ENCODE data around the gene FABP7. TPM values are rescaled to one million over a fixed set of nuclear protein-coding genes. Genes with fewer than 3 reads are reported as not detected.

Gene FABP7
- total RNA-seq, 2 experiments from 2014 or later = not detected

DNA sequence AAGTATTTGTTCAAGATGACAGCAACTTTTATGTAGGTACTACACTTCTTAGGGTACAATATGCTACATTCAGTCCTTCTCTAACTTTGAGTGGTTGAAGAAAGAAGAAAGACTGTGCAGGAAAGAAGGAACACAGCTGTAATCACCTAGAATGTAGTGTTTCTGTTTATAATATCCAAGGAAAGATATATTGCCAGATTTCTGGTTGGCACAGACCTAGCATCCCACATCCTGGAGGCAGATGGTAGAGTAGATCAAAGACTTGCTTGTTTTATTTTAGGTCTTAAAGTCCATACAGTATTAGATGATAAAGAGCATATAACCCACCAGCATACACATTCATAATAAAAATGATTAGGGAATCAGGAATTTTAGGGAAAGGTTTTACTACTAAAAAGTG, 13.3 kb upstream of the FABP7 start:
- Mint-ChIP-seq H3K4me1 (ENCODE audit: low read depth) (no peaks in the 10 kb centered on the region), H3K27me3 (ENCODE audit: low read depth) (peaks cover 7% of the 10 kb centered on the region), H3K36me3 (ENCODE audit: low read depth) (no peaks in the 10 kb centered on the region), H3K4me3 (no peak overlapping the region), H3K27ac (no peak overlapping the region), H3K9me3 (no peaks in the 10 kb centered on the region)
- CTCF ChIA-PET = interaction anchor here (0.6 kb wide), 1 partner anchor 17 kb away, joined by 3 read pairs; no protein-coding TSS in a partner anchor
- DNase-seq = no peak
- intact Hi-C loops (cut with micrococcal nuclease) = no loop called here

DNA sequence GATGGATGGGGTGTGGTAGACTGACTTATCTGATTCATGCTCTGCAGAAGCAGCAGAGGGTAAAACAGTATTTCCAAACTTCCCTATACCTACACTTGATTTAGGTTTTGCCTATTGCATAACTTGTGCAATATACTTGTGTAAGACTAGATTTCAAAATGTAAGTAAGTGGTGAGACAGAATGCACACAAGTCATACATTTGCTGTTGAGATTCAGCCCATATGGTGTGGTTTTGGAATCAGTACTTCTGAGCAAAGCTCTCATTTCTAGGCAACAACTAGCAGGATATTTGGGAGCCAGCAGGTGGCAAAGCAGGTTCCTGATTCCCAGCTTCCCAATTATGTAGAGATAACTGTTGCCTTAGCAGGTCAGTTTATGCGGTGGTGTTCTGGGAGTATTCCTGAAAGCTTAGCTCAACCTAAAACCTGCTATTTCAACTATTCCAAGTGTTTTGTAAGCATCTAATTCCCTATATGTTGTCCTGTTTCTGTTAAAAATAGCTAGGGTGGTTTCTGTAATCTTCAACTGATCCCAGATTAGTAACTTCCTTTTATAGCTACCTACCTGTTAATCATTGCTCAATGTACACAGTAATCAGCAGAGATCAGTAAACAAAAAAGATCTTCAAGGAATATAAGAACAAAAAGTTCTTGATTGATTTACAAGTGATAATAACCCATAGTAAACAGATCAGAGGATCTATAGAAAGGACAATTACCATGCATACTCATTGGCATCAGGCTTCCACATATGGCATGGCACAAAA, 8.5 kb upstream of the FABP7 start:
- intact Hi-C loops (cut with micrococcal nuclease) = no loop called here
- no peaks in the 10 kb centered on the region for H3K9me3 Mint-ChIP-seq
- no peaks in the 10 kb centered on the region for H3K36me3 Mint-ChIP-seq (ENCODE audit: low read depth)
- no peak overlapping the region for H3K4me3 Mint-ChIP-seq
- H3K27ac Mint-ChIP-seq = no peak overlapping the region
- DNase-seq = no peak
- CTCF ChIA-PET = no interaction called here
- no peaks in the 10 kb centered on the region for H3K4me1 Mint-ChIP-seq (ENCODE audit: low read depth)
- H3K27me3 Mint-ChIP-seq (ENCODE audit: low read depth) = peaks cover 15% of the 10 kb centered on the region

DNA sequence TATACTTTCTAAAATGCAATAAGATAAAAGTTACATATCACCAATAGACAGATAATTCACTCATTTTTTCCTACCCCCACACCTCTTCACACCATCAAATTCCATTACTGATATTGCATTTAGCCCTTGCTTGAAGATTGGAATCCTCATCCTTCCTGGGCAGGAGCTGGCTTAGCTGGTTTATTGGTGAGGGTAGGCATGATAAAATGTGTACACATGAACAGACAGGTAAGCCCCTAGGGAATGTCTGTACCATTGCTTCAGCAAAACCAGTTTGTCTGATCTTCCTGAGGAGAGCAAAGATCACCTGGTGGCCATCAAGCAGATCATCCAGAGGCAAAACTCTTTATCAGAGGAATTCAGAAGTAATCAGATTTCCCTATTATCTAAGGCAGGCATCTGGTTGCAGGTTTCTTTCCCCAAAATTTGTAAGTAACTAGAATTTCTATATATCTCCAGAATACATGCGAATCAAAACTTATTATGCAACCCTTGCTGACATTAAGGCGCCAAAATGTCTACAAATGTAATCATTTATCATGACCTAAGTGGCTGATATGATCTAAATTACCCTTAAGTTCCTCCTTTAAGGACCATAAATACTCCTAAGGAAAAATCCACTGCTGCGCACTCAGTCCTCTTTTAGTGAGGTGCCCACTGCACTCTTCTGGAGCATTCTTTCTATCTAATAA, 6.6 kb upstream of the FABP7 start:
- H3K9me3 Mint-ChIP-seq = no peaks in the 10 kb centered on the region
- CTCF ChIA-PET = interaction anchor here (0.6 kb wide), 1 partner anchor 27 kb away, joined by 3 read pairs; no protein-coding TSS in a partner anchor
- intact Hi-C loops (cut with micrococcal nuclease) = no loop called here
- H3K4me3 Mint-ChIP-seq = no peak overlapping the region
- peaks cover 12% of the 10 kb centered on the region for H3K27me3 Mint-ChIP-seq (ENCODE audit: low read depth)
- no peaks in the 10 kb centered on the region for H3K36me3 Mint-ChIP-seq (ENCODE audit: low read depth)
- H3K4me1 Mint-ChIP-seq (ENCODE audit: low read depth) = no peaks in the 10 kb centered on the region
- DNase-seq = no peak
- H3K27ac Mint-ChIP-seq = no peak overlapping the region

DNA sequence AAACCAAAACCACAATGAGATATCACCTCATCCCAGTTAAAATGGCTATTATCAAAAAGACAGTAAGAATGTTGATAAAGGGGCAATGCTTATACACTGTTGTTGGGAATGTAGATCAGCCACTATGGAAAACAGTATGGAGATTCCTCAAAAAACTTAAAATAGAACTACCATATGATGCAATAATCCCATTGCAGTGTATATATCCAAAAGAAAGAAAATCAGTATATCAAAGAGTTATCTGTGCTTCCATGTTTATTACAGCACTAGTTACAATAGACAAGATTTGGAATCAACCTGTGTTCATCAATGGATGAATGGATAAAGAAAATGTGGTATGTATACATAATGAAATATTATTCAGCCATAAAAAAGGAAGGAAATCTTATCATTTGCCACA, 3.5 kb upstream of the FABP7 start:
- Mint-ChIP-seq H3K27ac (no peak overlapping the region), H3K4me1 (ENCODE audit: low read depth) (no peaks in the 10 kb centered on the region), H3K27me3 (ENCODE audit: low read depth) (peaks cover 17% of the 10 kb centered on the region), H3K9me3 (no peaks in the 10 kb centered on the region), H3K36me3 (ENCODE audit: low read depth) (no peaks in the 10 kb centered on the region), H3K4me3 (no peak overlapping the region)
- DNase-seq = no peak
- CTCF ChIA-PET = no interaction called here
- intact Hi-C loops (cut with micrococcal nuclease) = no loop called here

DNA sequence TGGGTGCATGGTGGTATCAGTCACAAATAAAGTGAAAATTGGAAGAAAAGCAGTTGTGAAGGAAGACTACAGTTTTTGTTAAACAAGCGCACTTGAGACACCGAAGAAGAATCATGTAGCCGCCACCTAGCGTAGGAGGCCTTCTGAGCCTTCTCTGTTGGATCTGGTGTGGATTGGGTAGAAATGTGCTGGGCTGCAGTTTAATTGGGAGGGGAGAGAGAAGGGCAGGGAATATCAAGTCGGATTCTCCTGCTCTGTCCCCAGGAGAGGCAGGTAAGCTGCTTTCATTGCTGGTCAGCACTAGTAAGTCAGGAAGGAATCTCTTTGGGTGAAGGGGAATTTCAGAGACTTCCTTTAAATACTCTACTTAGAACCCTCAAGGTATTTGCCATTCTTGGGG, 1.2 kb upstream of the FABP7 start:
- CTCF ChIA-PET = interaction anchor here (0.7 kb wide), 1 partner anchor 599 kb away, joined by 3 read pairs; no protein-coding TSS in a partner anchor
- H3K27me3 Mint-ChIP-seq (ENCODE audit: low read depth) = peaks cover 17% of the 10 kb centered on the region

DNA sequence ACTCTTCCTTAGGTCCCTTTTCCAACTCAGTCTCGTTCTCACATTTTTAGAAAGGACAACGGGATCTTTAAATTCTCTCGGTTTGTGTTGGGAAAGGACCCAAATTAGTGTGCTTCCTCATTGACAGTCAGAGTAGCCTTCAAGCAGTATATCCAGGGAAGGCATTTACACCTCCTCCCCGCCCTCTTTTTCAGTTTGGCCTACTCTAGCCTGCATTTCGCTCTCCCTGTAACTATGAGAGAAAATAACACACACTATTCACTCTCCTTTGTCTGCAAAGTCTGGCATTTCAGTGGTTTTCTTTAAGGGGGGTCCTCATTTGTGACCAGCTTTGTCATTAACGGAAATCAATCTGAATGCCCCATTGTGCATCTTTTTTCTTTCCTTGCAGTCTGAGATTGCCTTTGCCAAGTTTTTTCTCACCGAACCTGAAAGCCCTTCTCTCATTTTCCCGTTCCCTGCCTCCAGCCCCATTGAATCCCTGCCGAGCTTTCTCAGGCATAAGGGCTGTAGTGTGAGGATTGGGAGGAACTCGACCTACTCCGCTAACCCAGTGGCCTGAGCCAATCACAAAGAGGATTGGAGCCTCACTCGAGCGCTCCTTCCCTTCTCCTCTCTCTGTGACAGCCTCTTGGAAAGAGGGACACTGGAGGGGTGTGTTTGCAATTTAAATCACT, 393 bp upstream of the FABP7 start:
- peaks cover 22% of the 10 kb centered on the region for H3K27me3 Mint-ChIP-seq (ENCODE audit: low read depth)
- DNase-seq = no peak
- no peaks in the 10 kb centered on the region for H3K4me1 Mint-ChIP-seq (ENCODE audit: low read depth)
- H3K9me3 Mint-ChIP-seq = no peaks in the 10 kb centered on the region
- CTCF ChIA-PET = no interaction called here
- no peak overlapping the region for H3K27ac Mint-ChIP-seq
- H3K36me3 Mint-ChIP-seq (ENCODE audit: low read depth) = no peaks in the 10 kb centered on the region
- no peak overlapping the region for H3K4me3 Mint-ChIP-seq
- intact Hi-C loops (cut with micrococcal nuclease) = no loop called here

More for the DNA sequence above, 1.2 kb upstream of the FABP7 start:
- intact Hi-C loops (cut with micrococcal nuclease) = no loop called here
- no peaks in the 10 kb centered on the region for H3K36me3 Mint-ChIP-seq (ENCODE audit: low read depth)
- H3K4me3 Mint-ChIP-seq = no peak overlapping the region
- no peaks in the 10 kb centered on the region for H3K9me3 Mint-ChIP-seq
- H3K4me1 Mint-ChIP-seq (ENCODE audit: low read depth) = no peaks in the 10 kb centered on the region
- DNase-seq = no peak
- no peak overlapping the region for H3K27ac Mint-ChIP-seq

DNA sequence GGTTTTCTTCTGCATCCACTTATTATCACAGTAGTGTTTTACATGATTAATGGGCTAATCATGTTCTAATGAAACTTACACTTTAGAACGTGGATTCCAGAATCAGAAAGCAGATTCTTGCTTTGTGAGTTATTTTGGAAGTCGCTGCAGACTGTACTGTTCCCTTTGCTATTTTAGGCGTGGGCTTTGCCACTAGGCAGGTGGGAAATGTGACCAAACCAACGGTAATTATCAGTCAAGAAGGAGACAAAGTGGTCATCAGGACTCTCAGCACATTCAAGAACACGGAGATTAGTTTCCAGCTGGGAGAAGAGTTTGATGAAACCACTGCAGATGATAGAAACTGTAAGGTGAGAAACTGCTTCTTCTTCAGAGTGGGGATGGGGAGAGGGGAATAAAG, 598 bp downstream of the FABP7 start:
- Mint-ChIP-seq H3K4me1 (ENCODE audit: low read depth) (no peaks in the 10 kb centered on the region), H3K27ac (no peak overlapping the region), H3K27me3 (ENCODE audit: low read depth) (peaks cover 24% of the 10 kb centered on the region), H3K36me3 (ENCODE audit: low read depth) (no peaks in the 10 kb centered on the region), H3K9me3 (no peaks in the 10 kb centered on the region), H3K4me3 (no peak overlapping the region)
- DNase-seq = no peak
- intact Hi-C loops (cut with micrococcal nuclease) = no loop called here
- CTCF ChIA-PET = no interaction called here

DNA sequence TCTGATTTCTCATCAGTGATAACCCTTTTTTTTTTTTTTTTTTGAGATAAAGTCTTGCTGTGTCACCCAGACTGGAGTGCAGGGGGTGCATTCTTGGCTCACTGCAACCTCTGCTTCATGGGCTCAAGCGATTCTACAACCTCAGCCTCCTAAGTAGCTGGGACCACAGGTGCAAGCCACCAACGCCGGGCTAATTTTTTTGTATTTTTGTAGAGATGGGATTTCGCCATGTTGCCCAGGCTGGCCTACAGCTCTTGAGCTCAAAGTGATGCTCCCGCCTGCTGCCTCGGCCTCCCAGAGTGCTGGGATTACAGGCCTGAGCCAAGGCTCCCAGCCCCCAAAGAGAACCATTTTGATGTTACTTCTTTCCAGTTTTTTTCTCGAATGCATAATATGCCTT, 2.2 kb downstream of the FABP7 start:
- CTCF ChIA-PET = no interaction called here
- intact Hi-C loops (cut with micrococcal nuclease) = no loop called here
- H3K36me3 Mint-ChIP-seq (ENCODE audit: low read depth) = no peaks in the 10 kb centered on the region
- no peak overlapping the region for H3K27ac Mint-ChIP-seq
- H3K9me3 Mint-ChIP-seq = no peaks in the 10 kb centered on the region
- H3K27me3 Mint-ChIP-seq (ENCODE audit: low read depth) = peaks cover 30% of the 10 kb centered on the region
- no peak for DNase-seq
- H3K4me1 Mint-ChIP-seq (ENCODE audit: low read depth) = no peaks in the 10 kb centered on the region
- H3K4me3 Mint-ChIP-seq = no peak overlapping the region

DNA sequence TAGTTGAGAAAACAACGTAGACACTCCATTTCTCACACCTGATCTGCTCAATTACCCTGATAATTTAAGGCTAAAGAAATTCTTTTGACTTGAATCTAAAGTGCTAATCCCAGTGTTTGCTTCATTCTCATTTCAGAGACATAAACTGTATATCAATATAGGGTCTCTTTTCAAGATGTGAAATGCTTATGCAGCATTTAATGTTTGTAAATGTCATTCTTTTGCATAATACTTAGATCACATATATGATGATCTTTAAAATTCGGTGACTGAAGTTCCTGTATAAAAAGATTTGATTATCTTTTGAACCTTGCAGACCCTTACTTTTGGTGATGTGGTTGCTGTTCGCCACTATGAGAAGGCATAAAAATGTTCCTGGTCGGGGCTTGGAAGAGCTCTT, 3.9 kb downstream of the FABP7 start:
- no peak for DNase-seq
- peaks cover 42% of the 10 kb centered on the region for H3K27me3 Mint-ChIP-seq (ENCODE audit: low read depth)
- no peak overlapping the region for H3K4me3 Mint-ChIP-seq
- H3K9me3 Mint-ChIP-seq = no peaks in the 10 kb centered on the region
- intact Hi-C loops (cut with micrococcal nuclease) = no loop called here
- CTCF ChIA-PET = interaction anchor here (0.8 kb wide), 1 partner anchor 17 kb away, joined by 3 read pairs; no protein-coding TSS in a partner anchor
- H3K4me1 Mint-ChIP-seq (ENCODE audit: low read depth) = no peaks in the 10 kb centered on the region
- no peaks in the 10 kb centered on the region for H3K36me3 Mint-ChIP-seq (ENCODE audit: low read depth)
- no peak overlapping the region for H3K27ac Mint-ChIP-seq

DNA sequence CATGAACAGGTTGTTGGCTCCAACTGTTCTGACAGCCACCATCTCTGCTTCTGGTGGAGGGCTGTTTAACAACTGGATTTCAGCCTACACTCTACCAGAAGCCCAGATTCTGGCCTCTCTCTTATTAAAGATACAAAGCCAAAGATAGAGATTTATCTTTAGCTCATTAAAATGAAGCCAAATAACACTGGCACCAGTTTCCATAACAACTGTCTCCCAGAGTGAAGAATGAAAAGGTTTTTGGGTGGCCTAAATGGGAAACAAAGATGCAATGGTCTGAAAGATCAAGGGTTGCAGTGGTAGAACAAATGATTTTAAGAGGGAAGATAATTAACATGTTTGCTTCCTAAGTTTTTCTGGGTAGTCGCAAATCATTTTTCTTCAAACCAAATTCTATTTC, 6.4 kb downstream of the FABP7 start:
- no peaks in the 10 kb centered on the region for H3K36me3 Mint-ChIP-seq (ENCODE audit: low read depth)
- no peak overlapping the region for H3K27ac Mint-ChIP-seq
- intact Hi-C loops (cut with micrococcal nuclease) = no loop called here
- no peak overlapping the region for H3K4me3 Mint-ChIP-seq
- peaks cover 55% of the 10 kb centered on the region for H3K27me3 Mint-ChIP-seq (ENCODE audit: low read depth)
- CTCF ChIA-PET = interaction anchor here (1.3 kb wide), 1 partner anchor 9 kb away, joined by 3 read pairs; no protein-coding TSS in a partner anchor
- DNase-seq = no peak
- no peaks in the 10 kb centered on the region for H3K9me3 Mint-ChIP-seq
- peaks cover 14% of the 10 kb centered on the region for H3K4me1 Mint-ChIP-seq (ENCODE audit: low read depth)

DNA sequence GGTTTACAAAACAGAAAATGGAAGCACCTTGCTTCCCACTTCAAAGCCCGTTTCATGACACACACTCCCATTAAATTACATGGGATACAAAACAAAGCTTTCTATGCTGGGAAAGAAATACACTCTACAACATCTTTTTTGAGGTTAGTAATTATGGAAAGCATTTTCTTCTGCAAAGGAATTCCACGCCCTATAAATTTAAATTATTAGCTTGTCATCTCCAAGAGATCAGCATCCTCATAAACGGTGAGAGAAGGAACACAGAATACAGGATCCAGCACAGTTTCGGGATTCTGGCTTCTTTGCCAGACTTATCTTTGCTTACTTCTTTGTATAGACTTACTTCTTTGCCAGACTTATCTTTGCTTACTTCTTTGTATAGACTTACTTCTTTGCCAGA, 8.2 kb downstream of the FABP7 start:
- Mint-ChIP-seq H3K4me1 (ENCODE audit: low read depth) (peaks cover 14% of the 10 kb centered on the region), H3K36me3 (ENCODE audit: low read depth) (no peaks in the 10 kb centered on the region), H3K27me3 (ENCODE audit: low read depth) (peaks cover 65% of the 10 kb centered on the region), H3K4me3 (no peak overlapping the region), H3K27ac (no peak overlapping the region), H3K9me3 (no peaks in the 10 kb centered on the region)
- CTCF ChIA-PET = no interaction called here
- intact Hi-C loops (cut with micrococcal nuclease) = loop anchor here (1.0 to 2.0 kb wide), 3 partner anchors 28 to 51 kb away; no protein-coding TSS in a partner anchor
- DNase-seq = no peak

DNA sequence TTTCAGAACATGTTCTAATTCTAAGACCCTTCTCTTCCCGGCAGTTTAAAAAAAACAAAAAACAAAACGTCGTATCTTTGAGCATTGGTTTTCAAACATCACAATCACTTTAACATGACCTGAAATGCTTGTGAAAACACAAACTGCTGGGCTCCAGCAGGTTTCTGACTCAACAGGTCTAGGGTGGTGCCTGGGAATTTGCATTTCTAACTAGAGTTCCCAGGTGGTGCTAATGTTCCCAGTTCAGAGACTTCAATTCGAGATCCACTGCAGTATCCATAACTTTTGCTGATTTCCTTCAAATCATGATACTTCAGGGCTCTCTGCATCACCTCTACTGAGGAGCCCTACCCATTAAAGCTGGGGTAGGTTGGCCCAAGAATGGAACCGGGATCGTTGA, 8.7 kb downstream of the FABP7 start:
- no peak overlapping the region for H3K4me3 Mint-ChIP-seq
- no peaks in the 10 kb centered on the region for H3K36me3 Mint-ChIP-seq (ENCODE audit: low read depth)
- CTCF ChIA-PET = no interaction called here
- no peaks in the 10 kb centered on the region for H3K9me3 Mint-ChIP-seq
- H3K27ac Mint-ChIP-seq = no peak overlapping the region
- H3K27me3 Mint-ChIP-seq (ENCODE audit: low read depth) = peaks cover 64% of the 10 kb centered on the region
- H3K4me1 Mint-ChIP-seq (ENCODE audit: low read depth) = peaks cover 14% of the 10 kb centered on the region
- intact Hi-C loops (cut with micrococcal nuclease) = loop anchor here (1.0 to 2.0 kb wide), 3 partner anchors 29 to 51 kb away; no protein-coding TSS in a partner anchor
- no peak for DNase-seq
